AG10803 (cell line): ENCODE data around the gene ADAMTS6.

Experiments used
- DNase-seq: peaks from one replicate; pipeline ENCODE4 v3.0.0; 2010; ENCODE audit warnings: low read depth
- H3K4me3 ChIP-seq: 2 replicates; pipeline ENCODE4 v1.5.1; 2011; ENCODE audit warnings: mild to moderate bottlenecking, low read length, control low read depth
- TF ChIP-seq, protein P1 (sequence below): conservative IDR thresholded peaks from 2 replicates; pipeline ENCODE4 v1.5.1; 2011; ENCODE audit warnings: mild to moderate bottlenecking, low read length, control low read depth, inconsistent platforms

Gene ADAMTS6

DNA sequence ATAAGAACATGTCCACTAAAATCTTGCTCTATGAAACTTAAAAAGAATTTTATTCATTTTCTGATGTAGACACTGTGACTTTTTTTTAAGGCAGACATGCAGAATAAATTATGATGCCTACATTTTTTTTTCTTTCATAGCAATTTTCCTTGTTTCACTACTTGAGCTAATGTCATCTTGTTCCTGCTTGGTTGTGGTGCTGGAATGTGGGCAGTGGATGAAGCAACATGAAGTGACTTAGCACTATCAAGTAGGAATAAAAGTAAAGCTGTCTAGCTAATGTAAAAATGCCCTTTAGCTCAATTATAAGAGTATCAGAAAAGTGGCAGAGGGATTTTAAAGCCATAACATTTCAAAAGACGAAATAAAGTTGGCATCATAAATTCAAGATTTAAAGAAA, 191.0 kb downstream of the ADAMTS6 start:
- H3K4me3 ChIP-seq = no peak overlapping the region
- peak; percentile 77 for DNase-seq
- TF ChIP-seq, protein P1, sequence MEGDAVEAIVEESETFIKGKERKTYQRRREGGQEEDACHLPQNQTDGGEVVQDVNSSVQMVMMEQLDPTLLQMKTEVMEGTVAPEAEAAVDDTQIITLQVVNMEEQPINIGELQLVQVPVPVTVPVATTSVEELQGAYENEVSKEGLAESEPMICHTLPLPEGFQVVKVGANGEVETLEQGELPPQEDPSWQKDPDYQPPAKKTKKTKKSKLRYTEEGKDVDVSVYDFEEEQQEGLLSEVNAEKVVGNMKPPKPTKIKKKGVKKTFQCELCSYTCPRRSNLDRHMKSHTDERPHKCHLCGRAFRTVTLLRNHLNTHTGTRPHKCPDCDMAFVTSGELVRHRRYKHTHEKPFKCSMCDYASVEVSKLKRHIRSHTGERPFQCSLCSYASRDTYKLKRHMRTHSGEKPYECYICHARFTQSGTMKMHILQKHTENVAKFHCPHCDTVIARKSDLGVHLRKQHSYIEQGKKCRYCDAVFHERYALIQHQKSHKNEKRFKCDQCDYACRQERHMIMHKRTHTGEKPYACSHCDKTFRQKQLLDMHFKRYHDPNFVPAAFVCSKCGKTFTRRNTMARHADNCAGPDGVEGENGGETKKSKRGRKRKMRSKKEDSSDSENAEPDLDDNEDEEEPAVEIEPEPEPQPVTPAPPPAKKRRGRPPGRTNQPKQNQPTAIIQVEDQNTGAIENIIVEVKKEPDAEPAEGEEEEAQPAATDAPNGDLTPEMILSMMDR = no peak

DNA sequence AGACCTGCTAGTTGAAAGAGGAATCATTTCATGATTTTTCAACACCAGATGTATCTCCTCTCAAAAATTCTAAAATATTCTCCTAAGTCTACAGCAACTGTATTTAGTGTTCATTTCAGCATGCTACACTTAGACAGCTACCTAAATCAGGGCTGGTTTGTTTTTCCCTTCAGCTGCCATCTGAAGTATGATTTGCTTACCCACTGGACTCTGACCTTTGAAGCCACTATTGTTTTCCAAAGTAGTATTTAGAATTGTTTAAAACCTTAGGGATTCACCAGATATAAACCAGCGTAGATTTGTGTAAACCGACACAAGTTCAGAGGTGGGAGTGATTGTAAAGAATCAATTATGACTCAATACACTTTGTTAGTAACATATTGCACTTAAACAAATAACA, 193.1 kb downstream of the ADAMTS6 start:
- DNase-seq = no peak
- H3K4me3 ChIP-seq = no peak overlapping the region
- TF ChIP-seq, protein P1 = no peak

DNA sequence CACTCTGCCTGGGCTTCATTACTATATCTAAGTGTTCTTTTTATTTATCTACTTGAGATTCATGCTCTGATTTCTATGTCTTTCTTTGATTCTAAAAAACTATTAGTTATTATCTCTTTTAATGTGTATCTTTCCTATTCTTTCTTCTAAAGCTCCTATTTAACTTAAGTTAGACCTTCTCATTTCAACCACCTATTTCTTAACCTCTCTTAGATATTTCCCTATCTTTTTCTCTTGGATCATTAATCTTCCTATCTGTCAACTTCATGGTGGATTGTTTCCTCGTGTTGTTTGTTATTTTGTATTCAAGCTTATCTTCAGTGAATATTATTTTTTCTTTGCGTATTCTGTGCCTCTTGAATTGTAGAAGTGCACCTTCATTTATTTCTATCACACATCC, 202.1 kb downstream of the ADAMTS6 start:
- H3K4me3 ChIP-seq = no peak overlapping the region
- TF ChIP-seq, protein P1 = no peak
- no peak for DNase-seq

DNA sequence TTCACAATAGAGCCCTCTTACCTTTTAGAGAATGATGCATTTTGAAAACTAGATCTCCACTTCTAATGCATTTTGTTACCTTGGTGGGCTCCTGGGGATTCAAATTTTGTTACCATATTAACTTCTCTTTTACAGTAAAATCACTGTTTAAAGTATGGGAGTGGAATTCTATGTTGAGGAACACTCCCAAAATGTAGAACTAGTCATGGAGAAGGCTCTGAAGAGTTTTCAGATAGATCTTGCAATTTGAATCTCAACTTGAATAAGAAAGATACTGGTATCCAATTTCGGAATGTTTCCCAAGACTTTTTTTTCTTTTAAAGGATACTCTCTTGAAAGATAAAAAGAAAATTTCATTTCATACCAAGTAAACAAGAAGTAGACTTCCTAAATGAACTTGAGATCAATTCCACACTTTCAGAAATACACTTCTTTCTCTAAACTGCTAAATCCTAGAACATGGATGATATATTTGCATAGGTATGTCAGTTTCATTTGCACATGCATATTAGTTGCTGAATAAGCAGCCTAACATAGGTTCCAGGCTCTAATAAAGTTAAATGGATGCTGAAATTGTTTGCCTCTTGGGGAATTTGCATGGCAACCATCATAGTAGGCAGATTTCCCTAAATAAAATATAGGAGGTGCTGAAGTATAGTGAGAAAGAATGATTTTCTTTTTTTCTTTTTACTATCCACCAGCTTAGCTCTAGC, 205.4 kb downstream of the ADAMTS6 start:
- no peak overlapping the region for H3K4me3 ChIP-seq
- TF ChIP-seq, protein P1 = no peak
- DNase-seq = no peak

DNA sequence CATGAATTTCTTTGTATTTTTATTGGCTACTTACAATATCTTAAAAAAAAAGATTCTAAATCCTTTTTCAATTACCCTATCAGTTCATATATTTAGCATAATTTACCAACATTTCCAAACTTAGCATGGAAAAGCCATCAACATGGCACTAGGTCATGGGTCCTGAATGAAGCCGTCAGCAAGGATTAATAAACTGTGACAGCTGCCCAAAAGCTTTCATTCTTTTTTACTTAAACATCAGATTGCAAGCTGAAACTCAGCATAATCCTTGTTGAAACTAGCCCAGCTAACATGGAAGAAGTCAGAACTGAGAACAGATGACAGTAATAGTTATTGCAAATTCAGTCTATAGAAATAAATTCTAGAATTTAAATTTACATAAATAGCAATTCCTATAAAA, 209.8 kb downstream of the ADAMTS6 start:
- TF ChIP-seq, protein P1 = no peak
- no peak overlapping the region for H3K4me3 ChIP-seq
- DNase-seq = no peak

DNA sequence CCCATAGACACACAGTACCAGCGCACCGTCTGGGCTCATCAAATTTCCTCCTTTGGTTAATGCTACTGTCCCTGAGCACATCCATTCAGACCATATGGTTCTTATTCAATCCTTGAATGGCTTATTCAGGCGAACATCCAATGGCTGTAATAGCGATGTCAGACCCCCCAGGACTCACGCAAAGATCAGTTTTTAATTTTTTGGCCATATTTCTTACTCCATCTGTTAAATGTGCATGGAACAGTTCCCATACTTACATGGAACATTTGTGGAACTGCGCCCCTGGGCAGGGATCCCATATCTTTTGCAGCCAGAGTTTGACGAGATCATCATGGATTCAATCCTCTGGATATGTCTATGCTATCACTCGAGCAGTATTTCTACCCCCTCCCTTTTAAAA, 213.2 kb downstream of the ADAMTS6 start:
- peak; percentile 50 for DNase-seq

DNA sequence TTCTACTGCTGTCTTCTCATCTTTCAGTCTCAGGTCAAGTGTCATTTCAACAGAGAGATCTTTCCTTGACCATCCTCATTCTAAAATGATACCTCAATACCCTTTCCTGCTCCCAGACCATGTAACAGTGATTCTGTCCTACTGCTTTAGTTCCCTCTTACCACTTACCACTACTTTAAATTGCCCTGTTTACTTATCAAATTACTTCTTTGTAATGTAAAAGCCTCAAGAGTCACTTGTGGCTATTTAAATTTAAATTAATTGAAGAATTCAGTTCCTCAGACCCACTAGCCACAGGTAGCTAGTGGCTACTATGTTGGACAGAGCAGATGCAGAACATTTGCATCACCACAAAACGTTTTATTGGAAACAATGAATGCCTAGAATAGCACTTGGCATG, 217.3 kb downstream of the ADAMTS6 start:
- TF ChIP-seq, protein P1 = no peak
- DNase-seq = no peak
- H3K4me3 ChIP-seq = no peak overlapping the region

More for the DNA sequence above, 213.2 kb downstream of the ADAMTS6 start:
- TF ChIP-seq, protein P1 = no peak
- H3K4me3 ChIP-seq = no peak overlapping the region
